ENCODE results near the gene SLC44A3. TPM values are rescaled to one million over a fixed set of nuclear protein-coding genes. Genes with fewer than 3 reads are reported as not detected.

Gene SLC44A3
- polyA plus RNA-seq, 1 of the 3 experiments (the other 2 are of a cell fraction), result 2.6 TPM

DNA sequence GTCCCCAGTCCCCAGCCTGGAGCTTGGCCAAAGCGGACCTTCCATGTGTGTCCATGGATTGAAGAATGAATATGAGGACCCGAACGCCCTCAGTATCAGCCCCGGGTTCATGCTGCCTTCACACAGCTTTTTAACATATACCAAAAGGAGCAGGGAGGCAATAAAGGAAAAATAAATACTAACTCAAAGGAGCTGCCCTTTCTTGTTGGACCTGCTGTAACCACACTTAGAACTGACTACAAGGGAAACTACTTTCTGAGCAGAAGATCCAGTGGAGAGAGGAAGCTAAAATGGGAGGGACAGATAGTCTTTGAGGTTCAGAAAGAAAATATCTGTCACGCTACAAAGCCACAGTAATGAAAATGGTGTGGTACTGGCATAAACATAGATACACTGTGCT, 58.2 kb downstream of the SLC44A3 start:
- POLR2A ChIA-PET, result no interaction called here
- TF ChIP-seq EZH2phosphoT487 (IDR thresholded peaks at IDR 0.05; ENCODE audit: borderline replicate concordance, low read depth), result no peak
- TF ChIP-seq, protein P1, sequence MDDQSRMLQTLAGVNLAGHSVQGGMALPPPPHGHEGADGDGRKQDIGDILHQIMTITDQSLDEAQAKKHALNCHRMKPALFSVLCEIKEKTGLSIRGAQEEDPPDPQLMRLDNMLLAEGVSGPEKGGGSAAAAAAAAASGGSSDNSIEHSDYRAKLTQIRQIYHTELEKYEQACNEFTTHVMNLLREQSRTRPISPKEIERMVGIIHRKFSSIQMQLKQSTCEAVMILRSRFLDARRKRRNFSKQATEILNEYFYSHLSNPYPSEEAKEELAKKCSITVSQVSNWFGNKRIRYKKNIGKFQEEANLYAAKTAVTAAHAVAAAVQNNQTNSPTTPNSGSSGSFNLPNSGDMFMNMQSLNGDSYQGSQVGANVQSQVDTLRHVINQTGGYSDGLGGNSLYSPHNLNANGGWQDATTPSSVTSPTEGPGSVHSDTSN (IDR thresholded peaks at IDR 0.05), result no peak
- TF ChIP-seq, protein P2, sequence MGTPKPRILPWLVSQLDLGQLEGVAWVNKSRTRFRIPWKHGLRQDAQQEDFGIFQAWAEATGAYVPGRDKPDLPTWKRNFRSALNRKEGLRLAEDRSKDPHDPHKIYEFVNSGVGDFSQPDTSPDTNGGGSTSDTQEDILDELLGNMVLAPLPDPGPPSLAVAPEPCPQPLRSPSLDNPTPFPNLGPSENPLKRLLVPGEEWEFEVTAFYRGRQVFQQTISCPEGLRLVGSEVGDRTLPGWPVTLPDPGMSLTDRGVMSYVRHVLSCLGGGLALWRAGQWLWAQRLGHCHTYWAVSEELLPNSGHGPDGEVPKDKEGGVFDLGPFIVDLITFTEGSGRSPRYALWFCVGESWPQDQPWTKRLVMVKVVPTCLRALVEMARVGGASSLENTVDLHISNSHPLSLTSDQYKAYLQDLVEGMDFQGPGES (IDR thresholded peaks at IDR 0.05; ENCODE audit: low read depth, low read length), result no peak
- no peak for TF ChIP-seq NRF1 (IDR thresholded peaks at IDR 0.05; ENCODE audit: low read depth, low read length)
- TF ChIP-seq, protein P3, sequence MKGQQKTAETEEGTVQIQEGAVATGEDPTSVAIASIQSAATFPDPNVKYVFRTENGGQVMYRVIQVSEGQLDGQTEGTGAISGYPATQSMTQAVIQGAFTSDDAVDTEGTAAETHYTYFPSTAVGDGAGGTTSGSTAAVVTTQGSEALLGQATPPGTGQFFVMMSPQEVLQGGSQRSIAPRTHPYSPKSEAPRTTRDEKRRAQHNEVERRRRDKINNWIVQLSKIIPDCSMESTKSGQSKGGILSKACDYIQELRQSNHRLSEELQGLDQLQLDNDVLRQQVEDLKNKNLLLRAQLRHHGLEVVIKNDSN (IDR thresholded peaks at IDR 0.05; ENCODE audit: borderline replicate concordance, low read depth), result no peak
- TF ChIP-seq RAD21 (IDR thresholded peaks at IDR 0.05; ENCODE audit: low read length), result no peak
- TF ChIP-seq EP300 (IDR thresholded peaks at IDR 0.05; ENCODE audit: borderline replicate concordance in 1 of 2, low read depth in 1 of 2, low read length in 1 of 2), result no peak
- TF ChIP-seq, protein P4, sequence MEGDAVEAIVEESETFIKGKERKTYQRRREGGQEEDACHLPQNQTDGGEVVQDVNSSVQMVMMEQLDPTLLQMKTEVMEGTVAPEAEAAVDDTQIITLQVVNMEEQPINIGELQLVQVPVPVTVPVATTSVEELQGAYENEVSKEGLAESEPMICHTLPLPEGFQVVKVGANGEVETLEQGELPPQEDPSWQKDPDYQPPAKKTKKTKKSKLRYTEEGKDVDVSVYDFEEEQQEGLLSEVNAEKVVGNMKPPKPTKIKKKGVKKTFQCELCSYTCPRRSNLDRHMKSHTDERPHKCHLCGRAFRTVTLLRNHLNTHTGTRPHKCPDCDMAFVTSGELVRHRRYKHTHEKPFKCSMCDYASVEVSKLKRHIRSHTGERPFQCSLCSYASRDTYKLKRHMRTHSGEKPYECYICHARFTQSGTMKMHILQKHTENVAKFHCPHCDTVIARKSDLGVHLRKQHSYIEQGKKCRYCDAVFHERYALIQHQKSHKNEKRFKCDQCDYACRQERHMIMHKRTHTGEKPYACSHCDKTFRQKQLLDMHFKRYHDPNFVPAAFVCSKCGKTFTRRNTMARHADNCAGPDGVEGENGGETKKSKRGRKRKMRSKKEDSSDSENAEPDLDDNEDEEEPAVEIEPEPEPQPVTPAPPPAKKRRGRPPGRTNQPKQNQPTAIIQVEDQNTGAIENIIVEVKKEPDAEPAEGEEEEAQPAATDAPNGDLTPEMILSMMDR (IDR thresholded peaks at IDR 0.05), result no peak
- TF ChIP-seq, protein P5, sequence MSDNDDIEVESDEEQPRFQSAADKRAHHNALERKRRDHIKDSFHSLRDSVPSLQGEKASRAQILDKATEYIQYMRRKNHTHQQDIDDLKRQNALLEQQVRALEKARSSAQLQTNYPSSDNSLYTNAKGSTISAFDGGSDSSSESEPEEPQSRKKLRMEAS (IDR thresholded peaks at IDR 0.05; ENCODE audit: low read depth), result no peak
- TF ChIP-seq RXRA (IDR thresholded peaks at IDR 0.05; ENCODE audit: borderline replicate concordance, low read depth), result no peak
- no peak for TF ChIP-seq MEF2A (IDR thresholded peaks at IDR 0.05; ENCODE audit: borderline replicate concordance, low read depth)
- no peak for TF ChIP-seq SIN3A (IDR thresholded peaks at IDR 0.05; ENCODE audit: borderline replicate concordance, low read depth, low read length)
- no peak for TF ChIP-seq GABPA (IDR thresholded peaks at IDR 0.05; ENCODE audit: low read depth)
- 84% methylated on average over 5 of the region's 5 CpGs for WGBS (ENCODE audit: low lambda C conversion rate)

More for the DNA sequence above, 58.2 kb downstream of the SLC44A3 start:
- peaks cover 4 to 10% of the 10 kb centered on the region in 2 experiments; a peak in 2 of 4 replicates for H3K4me1 ChIP-seq (ENCODE audit: control insufficient read depth in 1 of 2, insufficient read depth in 2 of 2, low read depth in 1 of 2, low read length in 1 of 2)
- H3K4me3 ChIP-seq (ENCODE audit: low read depth in 2 of 2, low read length in 1 of 2), result no peak overlapping the region
- H3K79me2 ChIP-seq (ENCODE audit: insufficient read depth), result no peaks in the 10 kb centered on the region
- CTCF ChIA-PET, result interaction anchor here (0.9 kb wide), 1 partner anchor 10 kb away, joined by 3 read pairs; no protein-coding TSS in a partner anchor
- no peak overlapping the region for H3K4me2 ChIP-seq
- H3K27ac ChIP-seq (ENCODE audit: low read depth in 2 of 2, low read length in 1 of 2), result no peak overlapping the region
- H3K9ac ChIP-seq, result no peak overlapping the region
- H3F3A ChIP-seq (replicated peaks; ENCODE audit: insufficient read depth), result no peaks in the 10 kb centered on the region
- DNase-seq, result no peak
- H4K20me1 ChIP-seq (ENCODE audit: insufficient read depth), result no peaks in the 10 kb centered on the region
- no peaks in the 10 kb centered on the region for H3K9me3 ChIP-seq
- no peaks in the 10 kb centered on the region for H3K36me3 ChIP-seq (replicated peaks in 1 of 2; ENCODE audit: control insufficient read depth in 1 of 2, insufficient read depth in 2 of 2, low read length in 1 of 2)
- no peaks in the 10 kb centered on the region for H3K9me2 ChIP-seq
- H2AFZ ChIP-seq (ENCODE audit: low read depth), result no peak overlapping the region
- H3K27me3 ChIP-seq (ENCODE audit: insufficient read depth), result no peaks in the 10 kb centered on the region

Data from SK-N-SH (cell line).